Fibroblast of pulmonary artery (primary cell): Measurements from ENCODE around the gene VSTM4.

Experiments used
- DNase-seq: peaks from one replicate; pipeline ENCODE4 v3.0.0-alpha.2; 2010; ENCODE audit warnings: low read depth
- H3K4me3 ChIP-seq: replicated peaks from 2 replicates; pipeline ENCODE4 v1.5.1; 2011; ENCODE audit warnings: low read depth, mild to moderate bottlenecking, control low read depth, low read length, moderate library complexity
- CTCF ChIP-seq: IDR thresholded peaks from 2 replicates; pipeline ENCODE4 v1.5.1; 2011; ENCODE audit warnings: mild to moderate bottlenecking, control low read depth, low read length, inconsistent platforms; ENCODE audit errors: missing control alignments

VSTM4 gene

GRCh38 chr10:49068209-49068608, 47.1 kb downstream of the VSTM4 start:
- no peak for TF ChIP-seq CTCF
- H3K4me3 ChIP-seq = no peak overlapping the region
- no peak for DNase-seq

- TF ChIP-seq CTCF = no peak
- H3K4me3 ChIP-seq = no peak overlapping the region
- no peak for DNase-seq
Observed at GRCh38 chr10:49066944-49067730, 48.2 kb downstream of the VSTM4 start.

- no peak for DNase-seq
- no peak for TF ChIP-seq CTCF
Observed at GRCh38 chr10:49062229-49062628, 53.1 kb downstream of the VSTM4 start.

GRCh38 chr10:49061667-49062066, 53.7 kb downstream of the VSTM4 start:
- no peak for DNase-seq
- no peak for TF ChIP-seq CTCF
- H3K4me3 ChIP-seq = no peak overlapping the region

More at GRCh38 chr10:49062229-49062628, 53.1 kb downstream of the VSTM4 start:
- H3K4me3 ChIP-seq = no peak overlapping the region

DNA sequence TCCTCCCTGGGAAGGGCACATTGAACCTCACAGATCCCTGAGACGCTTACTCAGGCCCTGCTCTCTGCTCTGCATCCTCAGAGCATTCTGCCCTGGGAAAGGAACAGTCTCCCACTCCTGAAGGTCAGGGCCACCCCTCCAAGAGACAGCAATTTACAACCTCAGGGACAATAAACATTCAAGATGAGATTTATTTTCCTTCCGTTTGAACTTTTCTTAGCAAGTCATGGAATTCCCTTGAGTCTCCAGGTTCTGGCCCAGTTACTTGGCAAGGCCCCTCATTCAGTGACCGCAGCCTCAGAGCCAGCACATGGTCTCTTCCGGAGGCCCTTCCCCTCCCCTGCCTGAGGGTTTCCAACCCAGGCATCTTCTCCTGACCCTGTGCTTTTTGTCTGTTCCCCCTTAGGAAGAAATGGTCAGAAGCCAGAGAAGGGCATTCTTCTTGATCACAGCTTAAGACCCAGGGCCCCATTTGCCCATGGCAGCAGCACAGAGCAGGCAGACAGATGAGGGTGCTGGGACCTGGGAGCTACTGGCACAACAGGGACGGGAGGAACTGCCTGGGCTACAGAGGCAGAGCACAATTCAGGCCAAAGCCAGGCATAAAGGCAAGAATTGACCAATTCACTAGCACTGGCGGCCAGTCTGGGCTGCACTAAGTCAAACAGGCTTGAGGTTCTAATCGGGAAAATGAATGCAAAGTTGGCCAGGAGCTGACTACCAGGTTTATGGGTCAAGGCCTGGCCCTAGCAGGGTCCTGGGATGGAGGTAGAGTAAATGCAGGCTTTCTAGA, 56.7 kb downstream of the VSTM4 start:
- no peak overlapping the region for H3K4me3 ChIP-seq
- no peak for DNase-seq
- TF ChIP-seq CTCF = no peak

DNA sequence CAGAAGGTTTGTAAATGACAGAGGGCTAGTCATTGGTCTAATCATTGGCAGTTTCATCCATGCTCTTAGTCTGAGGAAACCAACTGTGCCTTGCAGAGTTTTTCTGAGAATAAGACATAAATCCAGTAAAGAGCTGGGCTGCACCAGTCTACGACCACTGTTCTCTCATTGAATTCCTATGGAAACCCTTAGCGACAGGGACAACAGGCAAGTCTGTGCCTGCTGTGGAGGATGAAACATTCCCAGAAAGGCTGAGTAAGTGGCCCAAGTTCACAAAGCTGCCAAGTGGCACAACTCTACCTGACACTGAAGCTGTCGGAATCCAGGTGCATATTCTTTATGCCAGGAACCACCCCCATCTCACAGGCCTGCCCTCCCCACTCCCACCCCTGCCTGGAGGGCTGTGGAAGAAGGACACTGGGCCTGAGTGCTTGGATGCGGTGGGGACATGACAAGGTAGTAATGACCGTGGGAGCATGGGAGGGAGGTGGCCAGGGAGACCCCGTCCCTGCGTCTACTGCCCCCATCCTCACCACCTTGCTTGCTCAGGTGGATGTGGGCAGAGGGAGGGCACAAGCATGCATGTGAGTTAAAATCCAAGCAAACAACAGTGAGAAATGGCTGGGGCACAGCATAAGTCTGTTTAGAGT, 58.0 kb downstream of the VSTM4 start:
- DNase-seq = no peak
- H3K4me3 ChIP-seq = no peak overlapping the region
- TF ChIP-seq CTCF = no peak
